ENCODE results near the gene LENEP. TPM values are rescaled to one million over a fixed set of nuclear protein-coding genes. Genes with fewer than 3 reads are reported as not detected.

The LENEP gene
- total RNA-seq, 1 experiment from 2014 or later, result 1.3 TPM

DNA sequence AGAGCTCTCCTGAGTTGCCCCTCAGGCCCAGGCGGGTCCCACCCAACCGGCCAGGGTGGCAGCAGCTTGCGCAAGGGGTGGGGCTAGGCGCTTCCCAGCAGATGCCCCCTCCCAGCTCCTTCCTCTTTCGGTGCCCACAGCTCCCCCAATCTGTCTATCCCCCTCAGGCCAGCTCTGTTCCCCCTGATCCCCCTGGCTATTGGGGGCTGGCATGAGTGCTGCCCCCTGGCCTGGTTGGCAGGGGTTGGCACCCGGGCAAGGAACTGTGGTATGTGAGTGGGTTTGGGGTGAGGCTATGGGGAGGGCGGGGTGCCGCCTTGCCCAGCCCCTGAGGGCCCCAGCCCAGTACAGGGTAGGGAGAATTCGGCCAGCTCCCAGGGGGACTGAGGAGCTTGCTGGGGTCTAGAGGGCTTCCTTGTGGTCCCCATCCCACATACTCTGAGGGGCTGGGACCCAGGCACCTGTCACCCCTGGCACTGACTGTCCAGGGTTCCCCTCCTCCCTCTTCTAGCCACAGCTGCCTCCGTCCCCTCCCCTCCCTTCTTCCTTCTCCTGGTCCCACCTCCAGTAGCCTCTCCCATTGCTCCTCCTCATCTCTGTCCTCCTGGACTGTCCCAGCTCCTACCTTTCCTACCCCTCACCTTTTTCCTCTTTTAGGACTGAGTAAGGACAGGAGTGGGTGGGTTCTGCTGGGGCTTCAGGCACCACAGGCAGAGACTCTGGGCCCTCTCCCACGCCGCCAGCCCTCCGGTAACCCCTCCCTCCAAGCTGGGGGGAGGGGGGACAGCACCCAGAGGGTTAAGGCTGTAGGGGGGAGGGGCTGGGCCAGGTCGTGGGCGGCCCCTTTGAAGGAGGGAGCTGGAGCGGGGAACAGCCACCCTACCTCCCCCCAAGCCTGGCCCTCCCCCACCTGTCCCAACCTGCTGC is 14.9 kb downstream of the LENEP start:
- DNase-seq, result no peak
- Histone ChIP-seq H3K27me3 (ENCODE audit: insufficient read depth, low read depth) (no peaks in the 10 kb centered on the region), H3K4me3 (no peak overlapping the region), H3K9me2 (ENCODE audit: insufficient read depth) (no peaks in the 10 kb centered on the region), H4K20me1 (ENCODE audit: insufficient read depth) (peaks cover 35% of the 10 kb centered on the region), H3K4me2 (no peak overlapping the region), H2AFZ (no peak overlapping the region), H3K4me1 (replicated peaks; ENCODE audit: insufficient read depth) (peaks cover 10% of the 10 kb centered on the region), H3K79me2 (ENCODE audit: low read depth) (peaks cover 58% of the 10 kb centered on the region), H3K9me3 (ENCODE audit: insufficient read depth, low read depth) (no peaks in the 10 kb centered on the region), H3K27ac (no peak overlapping the region), H3K36me3 (ENCODE audit: low read depth) (no peaks in the 10 kb centered on the region), H3F3A (ENCODE audit: insufficient read depth, low read depth) (peaks cover 24% of the 10 kb centered on the region)
- TF ChIP-seq EZH2 (IDR thresholded peaks at IDR 0.05; ENCODE audit: low read depth) (no peak), CTCF (conservative IDR thresholded peaks at IDR 0.05) (no peak)
- intact Hi-C loops (cut with micrococcal nuclease; ENCODE audit: unreplicated experiment), result no loop called here
- ChIA-PET POLR2A (ENCODE audit: unreplicated experiment) (interaction anchor here (0.6 kb wide), 1 partner anchor 90 kb away, joined by 3 read pairs; no protein-coding TSS in a partner anchor), CTCF (no interaction called here)
- no TSS peak for BruUV-seq (replicated peaks)

GRCh38 chr1:155009221-155009711 is 15.9 kb downstream of the LENEP start:
- no TSS peak for BruUV-seq (replicated peaks)
- DNase-seq, result no peak
- H3K27me3 ChIP-seq (ENCODE audit: insufficient read depth, low read depth), result no peaks in the 10 kb centered on the region
- no peak overlapping the region for H3K4me3 ChIP-seq
- intact Hi-C loops (cut with micrococcal nuclease; ENCODE audit: unreplicated experiment), result no loop called here
- TF ChIP-seq EZH2 (IDR thresholded peaks at IDR 0.05; ENCODE audit: low read depth) (no peak), CTCF (conservative IDR thresholded peaks at IDR 0.05) (no peak)
- no peaks in the 10 kb centered on the region for H3K36me3 ChIP-seq (ENCODE audit: low read depth)
- no peak overlapping the region for H2AFZ ChIP-seq
- H3K9me3 ChIP-seq (ENCODE audit: insufficient read depth, low read depth), result no peaks in the 10 kb centered on the region
- H3K79me2 ChIP-seq (ENCODE audit: low read depth), result peaks cover 49% of the 10 kb centered on the region
- H4K20me1 ChIP-seq (ENCODE audit: insufficient read depth), result peaks cover 36% of the 10 kb centered on the region
- ChIA-PET CTCF (no interaction called here), POLR2A (ENCODE audit: unreplicated experiment) (no interaction called here)
- H3K4me1 ChIP-seq (replicated peaks; ENCODE audit: insufficient read depth), result peaks cover 9% of the 10 kb centered on the region
- peaks cover 26% of the 10 kb centered on the region for H3F3A ChIP-seq (ENCODE audit: insufficient read depth, low read depth)
- H3K4me2 ChIP-seq, result no peak overlapping the region
- no peaks in the 10 kb centered on the region for H3K9me2 ChIP-seq (ENCODE audit: insufficient read depth)
- no peak overlapping the region for H3K27ac ChIP-seq

DNA sequence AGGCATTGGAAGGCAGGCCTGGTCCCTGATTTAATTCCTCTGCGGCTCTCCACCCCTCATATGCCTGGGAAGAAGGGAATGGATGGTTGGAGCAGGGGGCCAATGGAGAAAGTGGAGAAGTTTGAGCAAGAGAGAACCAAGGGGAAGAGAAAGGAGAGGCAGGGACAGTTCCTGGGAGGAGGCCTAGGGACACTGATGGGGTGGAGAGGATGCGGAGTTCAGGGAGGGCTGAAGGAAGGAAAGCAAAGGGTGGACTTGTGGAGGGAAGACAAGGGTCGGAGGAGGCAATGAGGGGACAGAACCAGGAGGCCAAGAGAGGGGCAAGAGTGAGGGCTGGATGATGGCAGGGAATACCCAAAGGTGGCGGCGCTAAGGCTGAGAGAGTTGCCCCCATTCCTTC is 16.4 kb downstream of the LENEP start:
- DNase-seq, result no peak
- Histone ChIP-seq H3K4me2 (no peak overlapping the region), H3K9me2 (ENCODE audit: insufficient read depth) (no peaks in the 10 kb centered on the region), H3K79me2 (ENCODE audit: low read depth) (peaks cover 45% of the 10 kb centered on the region), H2AFZ (no peak overlapping the region), H3K4me3 (no peak overlapping the region), H3K27ac (no peak overlapping the region), H3K36me3 (ENCODE audit: low read depth) (no peaks in the 10 kb centered on the region), H3K27me3 (ENCODE audit: insufficient read depth, low read depth) (no peaks in the 10 kb centered on the region), H3F3A (ENCODE audit: insufficient read depth, low read depth) (peaks cover 27% of the 10 kb centered on the region), H3K4me1 (replicated peaks; ENCODE audit: insufficient read depth) (peaks cover 4% of the 10 kb centered on the region), H4K20me1 (ENCODE audit: insufficient read depth) (peaks cover 36% of the 10 kb centered on the region), H3K9me3 (ENCODE audit: insufficient read depth, low read depth) (no peaks in the 10 kb centered on the region)
- POLR2A ChIA-PET (ENCODE audit: unreplicated experiment), result no interaction called here
- CTCF ChIA-PET, result no interaction called here
- BruUV-seq (replicated peaks), result no TSS peak
- TF ChIP-seq CTCF (conservative IDR thresholded peaks at IDR 0.05) (no peak), EZH2 (IDR thresholded peaks at IDR 0.05; ENCODE audit: low read depth) (no peak)
- intact Hi-C loops (cut with micrococcal nuclease; ENCODE audit: unreplicated experiment), result no loop called here
